Neural progenitor cell (in vitro differentiated cells): ENCODE measurements around the gene FGD3. TPM values are rescaled to one million over a fixed set of nuclear protein-coding genes. Genes with fewer than 3 reads are reported as not detected.

Experiments used
- DNase-seq: peaks from one replicate; pipeline ENCODE4 v3.0.0-alpha.2; 2016; ENCODE audit warnings: low spot score
- H2AFZ ChIP-seq: fragments of 200-600 bp; sonication (generic); replicated peaks from 2 replicates; pipeline ENCODE4 v1.6.1; 2016; ENCODE audit warnings: antibody characterized with exemption
- H3F3A ChIP-seq: fragments of 200-600 bp; sonication (generic); 2 replicates; pipeline ENCODE4 v1.6.1; 2016; ENCODE audit warnings: antibody characterized with exemption, low read depth
- H3K27ac ChIP-seq: fragments of 200-600 bp; sonication (generic); 2 replicates; pipeline ENCODE4 v1.5.1; 2016; ENCODE audit warnings: mild to moderate bottlenecking
- H3K27me3 ChIP-seq: fragments of 200-600 bp; sonication (generic); 2 replicates; pipeline ENCODE4 v1.6.1; 2016; ENCODE audit warnings: mild to moderate bottlenecking, moderate library complexity
- H3K36me3 ChIP-seq: fragments of 200-600 bp; sonication (generic); 2 replicates; pipeline ENCODE4 v1.5.1; 2016
- H3K4me1 ChIP-seq: fragments of 200-600 bp; sonication (generic); 2 replicates; pipeline ENCODE4 v1.6.1; 2016; ENCODE audit warnings: mixed run types
- H3K4me2 ChIP-seq: fragments of 200-600 bp; sonication (generic); 2 replicates; pipeline ENCODE4 v1.6.1; 2016
- H3K4me3 ChIP-seq: fragments of 200-600 bp; sonication (generic); 2 replicates; pipeline ENCODE4 v1.5.1; 2016
- H3K79me2 ChIP-seq: fragments of 200-600 bp; sonication (generic); 2 replicates; pipeline ENCODE4 v1.6.1; 2016; ENCODE audit warnings: low read depth
- H3K9ac ChIP-seq: fragments of 200-600 bp; sonication (generic); 2 replicates; pipeline ENCODE4 v1.6.1; 2016
- H3K9me3 ChIP-seq: fragments of 200-600 bp; sonication (generic); 2 replicates; pipeline ENCODE4 v1.5.1; 2016; ENCODE audit warnings: low read depth
- H4K20me1 ChIP-seq: fragments of 200-600 bp; sonication (generic); 2 replicates; pipeline ENCODE4 v1.6.1; 2016; ENCODE audit warnings: low read depth
- H3K27ac Mint-ChIP-seq: 3 replicates; pipeline ENCODE4 v1.8.0; 2021; ENCODE audit warnings: mixed read lengths
- H3K27me3 Mint-ChIP-seq: 2 replicates; pipeline ENCODE4 v1.8.0; 2022; ENCODE audit warnings: low read depth, mild to moderate bottlenecking, inconsistent platforms, moderate library complexity, mixed read lengths; ENCODE audit not compliant: insufficient read depth
- H3K36me3 Mint-ChIP-seq: 3 replicates; pipeline ENCODE4 v1.8.0; 2021; ENCODE audit warnings: mixed read lengths
- H3K4me1 Mint-ChIP-seq: 3 replicates; pipeline ENCODE4 v1.8.0; 2021; ENCODE audit warnings: mixed read lengths
- H3K4me3 Mint-ChIP-seq: 3 replicates; pipeline ENCODE4 v1.8.0; 2021; ENCODE audit warnings: mild to moderate bottlenecking, moderate library complexity, mixed read lengths
- H3K9me3 Mint-ChIP-seq: 3 replicates; pipeline ENCODE4 v1.8.0; 2020; ENCODE audit warnings: mixed read lengths
- EZH2 ChIP-seq: fragments of 200-600 bp; sonication (generic); IDR thresholded peaks from 2 replicates; pipeline ENCODE4 v1.6.1; 2017; ENCODE audit warnings: antibody characterized with exemption, mild to moderate bottlenecking, moderate library complexity
- EZH2phosphoT487 ChIP-seq: fragments of 200-600 bp; sonication (generic); IDR thresholded peaks from 2 replicates; pipeline ENCODE4 v1.6.1; 2017; ENCODE audit warnings: antibody characterized with exemption
- total RNA-seq: library from RNA; depleted of rRNA; stranded (reverse); fragments of >200 nt; gene quantifications from 2 replicates; pipeline ENCODE4 v1.2.3, GENCODE V29; 2015; ENCODE audit warnings: low replicate concordance
- TF ChIP-seq, protein P1 (sequence below): fragments of 200-600 bp; sonication (generic); IDR thresholded peaks from 2 replicates; pipeline ENCODE4 v1.5.1; 2017; ENCODE audit warnings: antibody characterized with exemption, mild to moderate bottlenecking

The FGD3 gene
- total RNA-seq, 1 donor from 2014 or later = 0.56 TPM

DNA sequence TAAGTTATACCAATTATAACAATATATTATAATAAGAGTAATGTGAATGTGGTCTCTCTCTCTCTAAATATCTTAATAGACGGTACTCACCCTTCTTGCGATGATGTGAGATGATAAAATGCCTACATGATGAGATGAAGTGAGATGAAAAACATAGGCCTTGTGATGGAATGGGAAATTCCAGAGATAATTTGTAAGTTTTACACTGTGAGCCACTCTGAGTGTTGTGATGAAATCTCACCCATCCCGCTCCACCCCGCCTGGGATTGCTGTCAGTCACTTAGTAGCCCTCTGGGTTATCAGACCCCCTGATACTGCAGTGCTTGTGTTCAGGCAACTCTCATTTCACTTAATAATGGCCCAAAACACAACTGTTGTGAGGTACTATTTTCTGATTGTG lies 121.6 kb downstream of the FGD3 start:
- H3K27me3 Mint-ChIP-seq = peaks cover 8% of the 10 kb centered on the region

DNA sequence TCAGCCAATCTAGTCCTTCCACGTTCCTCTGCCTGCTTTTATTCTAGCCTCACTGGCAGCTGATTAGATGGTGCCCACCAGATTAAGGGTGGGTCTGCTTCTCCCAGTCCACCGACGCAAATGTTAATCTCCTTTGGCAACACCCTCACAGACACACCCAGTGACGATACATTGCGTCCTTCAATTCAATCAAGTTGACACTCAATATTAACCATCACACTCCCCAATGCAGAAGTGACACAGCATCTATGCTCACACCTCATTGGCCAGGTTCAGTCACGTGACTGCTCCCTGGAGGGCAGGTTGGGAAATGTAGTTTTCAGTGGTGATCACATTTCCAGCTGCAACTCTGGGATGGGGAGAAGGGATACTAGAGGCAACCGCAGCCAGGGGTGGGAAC lies 124.1 kb downstream of the FGD3 start:
- Mint-ChIP-seq H3K9me3 (no peaks in the 10 kb centered on the region), H3K4me3 (no peak overlapping the region)

More for the DNA sequence above, 121.6 kb downstream of the FGD3 start:
- Histone ChIP-seq H3K9ac (no peak overlapping the region), H3K79me2 (no peaks in the 10 kb centered on the region), H3K4me2 (no peak overlapping the region), H3K27me3 (no peaks in the 10 kb centered on the region), H3K36me3 (no peaks in the 10 kb centered on the region), H3F3A (no peaks in the 10 kb centered on the region), H3K4me3 (no peak overlapping the region), H3K9me3 (no peaks in the 10 kb centered on the region), H2AFZ (no peak overlapping the region), H3K27ac (no peak overlapping the region), H4K20me1 (no peaks in the 10 kb centered on the region), H3K4me1 (no peaks in the 10 kb centered on the region)
- no peak for TF ChIP-seq EZH2
- TF ChIP-seq EZH2phosphoT487 = no peak
- TF ChIP-seq, protein P1, sequence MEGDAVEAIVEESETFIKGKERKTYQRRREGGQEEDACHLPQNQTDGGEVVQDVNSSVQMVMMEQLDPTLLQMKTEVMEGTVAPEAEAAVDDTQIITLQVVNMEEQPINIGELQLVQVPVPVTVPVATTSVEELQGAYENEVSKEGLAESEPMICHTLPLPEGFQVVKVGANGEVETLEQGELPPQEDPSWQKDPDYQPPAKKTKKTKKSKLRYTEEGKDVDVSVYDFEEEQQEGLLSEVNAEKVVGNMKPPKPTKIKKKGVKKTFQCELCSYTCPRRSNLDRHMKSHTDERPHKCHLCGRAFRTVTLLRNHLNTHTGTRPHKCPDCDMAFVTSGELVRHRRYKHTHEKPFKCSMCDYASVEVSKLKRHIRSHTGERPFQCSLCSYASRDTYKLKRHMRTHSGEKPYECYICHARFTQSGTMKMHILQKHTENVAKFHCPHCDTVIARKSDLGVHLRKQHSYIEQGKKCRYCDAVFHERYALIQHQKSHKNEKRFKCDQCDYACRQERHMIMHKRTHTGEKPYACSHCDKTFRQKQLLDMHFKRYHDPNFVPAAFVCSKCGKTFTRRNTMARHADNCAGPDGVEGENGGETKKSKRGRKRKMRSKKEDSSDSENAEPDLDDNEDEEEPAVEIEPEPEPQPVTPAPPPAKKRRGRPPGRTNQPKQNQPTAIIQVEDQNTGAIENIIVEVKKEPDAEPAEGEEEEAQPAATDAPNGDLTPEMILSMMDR = no peak
- Mint-ChIP-seq H3K9me3 (no peaks in the 10 kb centered on the region), H3K27ac (no peak overlapping the region), H3K4me1 (no peaks in the 10 kb centered on the region), H3K4me3 (no peak overlapping the region), H3K36me3 (no peaks in the 10 kb centered on the region)
- DNase-seq = no peak

DNA sequence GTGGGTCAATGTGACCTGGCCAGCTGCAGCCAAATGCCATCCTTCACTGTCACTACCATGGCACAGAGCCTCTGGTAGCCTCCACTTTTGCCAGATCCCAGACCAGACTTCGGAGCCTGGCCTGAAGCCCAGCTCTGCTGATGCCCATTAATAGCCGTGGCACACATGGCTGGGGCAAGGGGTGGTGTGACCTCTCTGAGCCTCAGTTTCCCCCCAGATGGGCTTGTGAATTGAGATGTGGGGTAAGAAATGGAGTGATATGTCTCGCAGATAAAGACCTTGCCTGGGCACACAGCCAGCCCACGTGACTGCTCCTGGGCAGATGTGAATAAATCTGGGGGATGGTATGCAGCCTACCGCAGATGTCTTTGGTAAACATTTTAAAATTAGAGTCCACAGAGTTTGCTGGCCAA lies 125.1 kb downstream of the FGD3 start:
- TF ChIP-seq EZH2 (no peak), EZH2phosphoT487 (no peak)
- TF ChIP-seq, protein P1 = no peak
- H3K9ac ChIP-seq = no peak overlapping the region
- no peak overlapping the region for H3K27ac Mint-ChIP-seq

More for the DNA sequence above, 124.1 kb downstream of the FGD3 start:
- no peaks in the 10 kb centered on the region for H3K9me3 ChIP-seq
- H3K4me1 ChIP-seq = no peaks in the 10 kb centered on the region
- no peaks in the 10 kb centered on the region for H3K36me3 ChIP-seq
- H3K27me3 Mint-ChIP-seq = peaks cover 6% of the 10 kb centered on the region
- TF ChIP-seq EZH2phosphoT487 (no peak), EZH2 (no peak)
- TF ChIP-seq, protein P1 = no peak
- H3F3A ChIP-seq = no peaks in the 10 kb centered on the region
- H3K79me2 ChIP-seq = no peaks in the 10 kb centered on the region
- H3K36me3 Mint-ChIP-seq = no peaks in the 10 kb centered on the region
- no peak overlapping the region for H3K4me3 ChIP-seq
- peak; percentile 56 for DNase-seq
- H4K20me1 ChIP-seq = no peaks in the 10 kb centered on the region
- H3K4me2 ChIP-seq = no peak overlapping the region
- H2AFZ ChIP-seq = no peak overlapping the region
- H3K9ac ChIP-seq = no peak overlapping the region
- H3K4me1 Mint-ChIP-seq = no peaks in the 10 kb centered on the region
- no peak overlapping the region for H3K27ac Mint-ChIP-seq
- H3K27me3 ChIP-seq = no peaks in the 10 kb centered on the region
- no peak overlapping the region for H3K27ac ChIP-seq

More for the DNA sequence above, 125.1 kb downstream of the FGD3 start:
- Histone ChIP-seq H3K27ac (no peak overlapping the region), H2AFZ (no peak overlapping the region), H3K9me3 (no peaks in the 10 kb centered on the region), H3K79me2 (no peaks in the 10 kb centered on the region), H3F3A (no peaks in the 10 kb centered on the region), H4K20me1 (no peaks in the 10 kb centered on the region), H3K4me3 (no peak overlapping the region), H3K4me2 (no peak overlapping the region), H3K4me1 (no peaks in the 10 kb centered on the region), H3K27me3 (no peaks in the 10 kb centered on the region), H3K36me3 (no peaks in the 10 kb centered on the region)
- Mint-ChIP-seq H3K9me3 (no peaks in the 10 kb centered on the region), H3K27me3 (peaks cover 5% of the 10 kb centered on the region), H3K4me1 (no peaks in the 10 kb centered on the region), H3K4me3 (no peak overlapping the region), H3K36me3 (no peaks in the 10 kb centered on the region)
- DNase-seq = no peak
